ENCODE results near the gene MOB1B.

MOB1B gene

GRCh38 chr4:70880739-70881138 lies 21.4 kb upstream of the MOB1B start:
- Histone ChIP-seq H3K4me2 (ENCODE audit: low read depth, low read length, poor library complexity, severe bottlenecking) (no peak overlapping the region), H3K79me2 (ENCODE audit: insufficient read depth, low read length) (no peaks in the 10 kb centered on the region), H3K36me3 (ENCODE audit: low read length) (no peaks in the 10 kb centered on the region), H3F3A (ENCODE audit: insufficient read depth) (no peaks in the 10 kb centered on the region), H3K9me2 (replicated peaks; ENCODE audit: insufficient read depth, low read length) (no peaks in the 10 kb centered on the region), H3K27ac (ENCODE audit: low read depth, low read length) (no peak overlapping the region), H3K4me3 (ENCODE audit: insufficient read depth, low read length, poor library complexity, severe bottlenecking) (no peak overlapping the region), H3K27me3 (ENCODE audit: low read length) (no peaks in the 10 kb centered on the region), H2AFZ (ENCODE audit: low read depth, low read length, severe bottlenecking) (no peak overlapping the region), H3K9me3 (ENCODE audit: insufficient read depth, low read length) (no peaks in the 10 kb centered on the region), H4K20me1 (ENCODE audit: low read depth, low read length) (no peaks in the 10 kb centered on the region), H3K9ac (ENCODE audit: low read length) (no peak overlapping the region)
- TF ChIP-seq EZH2phosphoT487 (conservative IDR thresholded peaks at IDR 0.05; ENCODE audit: low read length) (no peak), CTCF (IDR thresholded peaks at IDR 0.05; ENCODE audit: insufficient read depth, low read length, poor library complexity, severe bottlenecking) (no peak)

- Histone ChIP-seq H4K20me1 (ENCODE audit: low read depth, low read length) (no peaks in the 10 kb centered on the region), H3F3A (ENCODE audit: insufficient read depth) (no peaks in the 10 kb centered on the region), H3K4me3 (ENCODE audit: insufficient read depth, low read length, poor library complexity, severe bottlenecking) (no peak overlapping the region), H3K9me3 (ENCODE audit: insufficient read depth, low read length) (no peaks in the 10 kb centered on the region), H3K27ac (ENCODE audit: low read depth, low read length) (no peak overlapping the region), H3K27me3 (ENCODE audit: low read length) (no peaks in the 10 kb centered on the region), H3K9ac (ENCODE audit: low read length) (no peak overlapping the region), H3K4me2 (ENCODE audit: low read depth, low read length, poor library complexity, severe bottlenecking) (no peak overlapping the region), H3K36me3 (ENCODE audit: low read length) (no peaks in the 10 kb centered on the region), H3K9me2 (replicated peaks; ENCODE audit: insufficient read depth, low read length) (no peaks in the 10 kb centered on the region), H3K79me2 (ENCODE audit: insufficient read depth, low read length) (no peaks in the 10 kb centered on the region), H2AFZ (ENCODE audit: low read depth, low read length, severe bottlenecking) (no peak overlapping the region)
- TF ChIP-seq EZH2phosphoT487 (conservative IDR thresholded peaks at IDR 0.05; ENCODE audit: low read length): no peak
- no peak for TF ChIP-seq CTCF (IDR thresholded peaks at IDR 0.05; ENCODE audit: insufficient read depth, low read length, poor library complexity, severe bottlenecking)
Observed at GRCh38 chr4:70885174-70885573, 17.0 kb upstream of the MOB1B start.

DNA sequence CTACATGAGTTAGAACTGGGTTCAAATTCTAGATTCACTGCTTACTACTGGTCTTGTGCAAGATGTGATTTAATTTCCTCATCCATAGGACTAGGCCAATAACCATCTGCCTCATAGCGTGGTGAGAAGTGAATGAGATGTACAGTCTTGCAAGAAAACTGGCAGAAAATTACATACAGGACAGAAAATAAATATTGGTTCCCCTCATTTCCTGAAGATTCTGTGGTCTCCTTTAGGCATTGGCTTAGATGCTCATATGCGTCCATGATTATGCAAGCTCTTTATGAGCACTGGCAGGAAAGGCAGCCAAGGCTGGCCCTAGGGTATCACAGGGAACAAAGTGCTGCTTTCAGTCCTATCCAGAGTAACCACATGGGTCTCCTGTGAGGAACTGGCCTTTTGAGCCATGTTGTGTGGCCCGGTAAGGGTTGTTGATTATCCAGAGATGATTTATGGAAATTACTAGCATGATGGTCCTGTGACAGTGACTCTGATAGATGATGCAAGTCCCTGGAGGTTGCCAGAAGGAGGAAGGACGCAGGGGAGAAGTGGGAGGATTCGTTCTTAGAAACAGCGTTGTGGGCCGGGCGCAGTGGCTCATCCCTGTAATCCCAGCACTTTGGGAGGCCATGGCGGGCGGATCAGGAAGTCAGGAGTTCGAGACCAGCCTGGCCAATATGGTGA lies 9.9 kb upstream of the MOB1B start:
- Histone ChIP-seq H3F3A (ENCODE audit: insufficient read depth) (no peaks in the 10 kb centered on the region), H3K9ac (ENCODE audit: low read length) (no peak overlapping the region), H3K36me3 (ENCODE audit: low read length) (no peaks in the 10 kb centered on the region), H3K79me2 (ENCODE audit: insufficient read depth, low read length) (no peaks in the 10 kb centered on the region), H3K9me2 (replicated peaks; ENCODE audit: insufficient read depth, low read length) (no peaks in the 10 kb centered on the region), H3K4me3 (ENCODE audit: insufficient read depth, low read length, poor library complexity, severe bottlenecking) (no peak overlapping the region), H3K27me3 (ENCODE audit: low read length) (no peaks in the 10 kb centered on the region), H3K9me3 (ENCODE audit: insufficient read depth, low read length) (no peaks in the 10 kb centered on the region), H3K27ac (ENCODE audit: low read depth, low read length) (no peak overlapping the region), H4K20me1 (ENCODE audit: low read depth, low read length) (no peaks in the 10 kb centered on the region), H2AFZ (ENCODE audit: low read depth, low read length, severe bottlenecking) (no peak overlapping the region), H3K4me2 (ENCODE audit: low read depth, low read length, poor library complexity, severe bottlenecking) (no peak overlapping the region)
- TF ChIP-seq EZH2phosphoT487 (conservative IDR thresholded peaks at IDR 0.05; ENCODE audit: low read length) (no peak), CTCF (IDR thresholded peaks at IDR 0.05; ENCODE audit: insufficient read depth, low read length, poor library complexity, severe bottlenecking) (no peak)

All from SU-DHL-6 (cell line).